ENCODE results near the gene SLC27A6. TPM values are rescaled to one million over a fixed set of nuclear protein-coding genes. Genes with fewer than 3 reads are reported as not detected.
"Not testable (repeated sequence)": the region's sequence is repeated elsewhere in the genome, so short reads cannot be mapped to it uniquely, and the experiment has no call there.

The SLC27A6 gene
- total RNA-seq, 4 donors from 2014 or later: 0.40 to 2.9 (median 0.88) TPM; not detected in 1

DNA sequence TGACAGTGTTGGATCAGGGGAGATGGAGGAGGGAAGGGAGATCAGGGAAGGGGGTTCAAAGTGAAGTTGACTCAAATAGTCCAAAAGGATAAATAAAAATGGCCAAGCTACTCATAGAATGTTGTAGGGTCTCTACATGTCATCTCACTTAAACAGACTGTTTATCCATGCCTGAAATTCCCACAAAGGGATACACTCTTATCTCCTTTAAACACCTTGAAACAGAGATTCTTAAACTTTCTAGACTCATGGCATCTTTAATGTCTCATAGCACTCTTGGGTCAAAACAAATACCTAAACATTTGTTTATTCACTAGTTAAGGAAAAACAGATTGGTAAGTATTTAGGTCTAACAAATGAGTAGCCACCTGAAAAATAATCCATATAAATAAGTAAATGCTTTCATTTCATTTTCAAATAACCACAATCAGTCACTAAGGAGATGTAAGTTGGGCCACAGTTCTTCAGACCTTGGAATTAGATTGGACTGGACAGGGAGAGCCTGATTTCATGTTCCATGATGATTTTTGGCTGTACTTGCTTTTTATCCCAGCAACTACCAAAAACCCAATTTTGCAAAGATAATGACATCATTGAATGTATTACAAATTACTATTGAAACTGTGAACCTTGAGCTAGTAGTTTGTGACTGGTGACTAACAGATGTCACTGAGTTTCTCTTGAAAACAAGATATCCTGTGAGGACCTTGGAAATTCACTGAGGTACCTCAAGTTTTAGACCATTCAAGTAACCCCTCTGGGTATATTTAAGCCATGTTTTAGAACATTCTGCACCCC is 66.8 kb downstream of the SLC27A6 start:
- no peaks in the 10 kb centered on the region for H3K27me3 ChIP-seq
- no peaks in the 10 kb centered on the region for H3K9me3 ChIP-seq
- TF ChIP-seq, protein P1, sequence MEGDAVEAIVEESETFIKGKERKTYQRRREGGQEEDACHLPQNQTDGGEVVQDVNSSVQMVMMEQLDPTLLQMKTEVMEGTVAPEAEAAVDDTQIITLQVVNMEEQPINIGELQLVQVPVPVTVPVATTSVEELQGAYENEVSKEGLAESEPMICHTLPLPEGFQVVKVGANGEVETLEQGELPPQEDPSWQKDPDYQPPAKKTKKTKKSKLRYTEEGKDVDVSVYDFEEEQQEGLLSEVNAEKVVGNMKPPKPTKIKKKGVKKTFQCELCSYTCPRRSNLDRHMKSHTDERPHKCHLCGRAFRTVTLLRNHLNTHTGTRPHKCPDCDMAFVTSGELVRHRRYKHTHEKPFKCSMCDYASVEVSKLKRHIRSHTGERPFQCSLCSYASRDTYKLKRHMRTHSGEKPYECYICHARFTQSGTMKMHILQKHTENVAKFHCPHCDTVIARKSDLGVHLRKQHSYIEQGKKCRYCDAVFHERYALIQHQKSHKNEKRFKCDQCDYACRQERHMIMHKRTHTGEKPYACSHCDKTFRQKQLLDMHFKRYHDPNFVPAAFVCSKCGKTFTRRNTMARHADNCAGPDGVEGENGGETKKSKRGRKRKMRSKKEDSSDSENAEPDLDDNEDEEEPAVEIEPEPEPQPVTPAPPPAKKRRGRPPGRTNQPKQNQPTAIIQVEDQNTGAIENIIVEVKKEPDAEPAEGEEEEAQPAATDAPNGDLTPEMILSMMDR (IDR thresholded peaks at IDR 0.05): no peak
- no peak for TF ChIP-seq POLR2A (IDR thresholded peaks at IDR 0.05)
- no peak for DNase-seq
- no peak overlapping the region for H3K27ac ChIP-seq
- intact Hi-C loops (cut with DNase I): no loop called here
- no peak overlapping the region for H3K4me3 ChIP-seq (replicated peaks in 1 of 3)
- no peaks in the 10 kb centered on the region for H3K4me1 ChIP-seq
- H3K36me3 ChIP-seq: no peaks in the 10 kb centered on the region

DNA sequence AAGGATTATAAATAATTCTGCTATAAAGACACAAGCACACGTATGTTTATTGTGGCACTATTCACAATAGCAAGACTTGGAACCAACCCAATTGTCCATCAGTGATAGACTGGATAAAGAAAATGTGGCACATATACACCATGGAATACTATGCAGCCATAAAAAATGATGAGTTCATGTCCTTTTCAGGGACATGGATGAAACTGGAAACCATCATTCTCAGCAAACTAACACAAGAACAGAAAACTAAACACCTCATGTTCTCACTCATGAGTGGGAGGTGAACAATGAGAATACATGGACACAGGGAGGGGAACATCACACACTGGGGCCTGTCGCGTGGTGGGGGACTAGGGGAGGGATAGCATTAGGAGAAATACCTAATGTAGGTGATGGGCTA is 71.0 kb downstream of the SLC27A6 start:
- H3K27ac ChIP-seq; H3K4me1 ChIP-seq; H3K36me3 ChIP-seq; H3K9me3 ChIP-seq; H3K4me3 ChIP-seq (replicated peaks in 1 of 3); H3K27me3 ChIP-seq; DNase-seq; intact Hi-C loops (cut with DNase I): not testable (repeated sequence)
- 86 to 94% methylated on average over 3 of the region's 3 CpGs for WGBS, 2 donors

DNA sequence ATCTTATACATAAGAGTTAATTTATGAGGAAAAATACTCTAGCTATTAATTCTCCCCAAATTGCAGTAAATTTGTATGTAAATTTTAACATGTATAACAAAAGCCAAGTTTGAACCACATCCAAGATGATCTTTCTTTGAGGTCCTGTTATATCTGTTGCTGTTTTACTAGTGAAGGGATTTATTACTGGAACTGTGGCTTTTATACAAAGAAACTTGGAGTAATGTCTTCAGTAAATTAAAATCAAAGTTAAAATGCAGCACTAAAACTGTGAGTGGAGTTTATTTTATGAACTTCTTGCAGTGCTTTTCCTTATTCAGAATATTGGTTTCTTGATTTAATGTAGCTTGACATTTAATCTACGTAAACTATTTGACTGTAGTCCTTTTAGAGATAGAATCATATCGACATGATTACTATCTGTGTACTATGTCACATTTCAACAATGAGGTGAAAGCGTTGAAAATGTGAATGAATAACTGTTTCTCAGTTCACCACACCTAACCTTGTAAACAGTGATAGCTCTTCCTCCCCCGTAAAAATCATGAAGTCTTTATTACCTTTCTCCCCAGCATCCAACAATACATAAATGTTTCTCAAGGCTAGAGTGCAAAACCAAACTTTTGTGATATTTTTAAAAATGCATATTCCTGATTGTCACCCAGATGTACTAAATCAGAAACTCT is 76.1 kb downstream of the SLC27A6 start:
- WGBS, 2 donors: 69 to 77% methylated on average over 4 of the region's 4 CpGs
- Histone ChIP-seq H3K27me3 (no peaks in the 10 kb centered on the region), H3K4me3 (replicated peaks in 1 of 3) (no peak overlapping the region), H3K36me3 (no peaks in the 10 kb centered on the region), H3K27ac (no peak overlapping the region), H3K9me3 (no peaks in the 10 kb centered on the region), H3K4me1 (no peaks in the 10 kb centered on the region)
- no peak for DNase-seq
- TF ChIP-seq POLR2A (IDR thresholded peaks at IDR 0.05): no peak
- TF ChIP-seq, protein P1 (IDR thresholded peaks at IDR 0.05): no peak
- intact Hi-C loops (cut with DNase I): no loop called here

DNA sequence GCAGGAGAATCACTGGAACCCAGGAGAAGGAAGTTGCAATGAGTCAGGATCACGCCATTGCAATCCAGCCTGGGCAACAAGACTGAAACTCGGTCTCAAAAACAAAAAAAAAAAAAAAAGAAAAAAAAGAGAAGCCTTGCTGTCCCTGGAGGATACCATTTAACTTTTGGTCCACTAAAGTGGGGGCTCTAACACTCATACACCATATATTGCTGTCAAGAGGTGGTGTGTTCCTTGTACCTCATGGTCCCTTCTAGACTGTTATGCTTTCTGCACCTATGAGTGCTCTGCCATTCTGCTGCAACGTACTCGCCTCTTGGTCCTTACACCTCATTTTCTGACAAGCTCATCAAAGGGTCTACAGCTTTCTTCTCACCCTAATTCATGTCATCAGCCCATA is 77.0 kb downstream of the SLC27A6 start:
- Histone ChIP-seq H3K27me3 (no peaks in the 10 kb centered on the region), H3K27ac (no peak overlapping the region), H3K9me3 (no peaks in the 10 kb centered on the region), H3K4me1 (no peaks in the 10 kb centered on the region), H3K4me3 (replicated peaks in 1 of 3) (no peak overlapping the region), H3K36me3 (no peaks in the 10 kb centered on the region)
- intact Hi-C loops (cut with DNase I): no loop called here
- WGBS, 2 donors: 81 to 89% methylated on average over 4 of the region's 4 CpGs
- TF ChIP-seq POLR2A (IDR thresholded peaks at IDR 0.05): no peak
- TF ChIP-seq, protein P1 (IDR thresholded peaks at IDR 0.05): no peak
- DNase-seq: no peak

DNA sequence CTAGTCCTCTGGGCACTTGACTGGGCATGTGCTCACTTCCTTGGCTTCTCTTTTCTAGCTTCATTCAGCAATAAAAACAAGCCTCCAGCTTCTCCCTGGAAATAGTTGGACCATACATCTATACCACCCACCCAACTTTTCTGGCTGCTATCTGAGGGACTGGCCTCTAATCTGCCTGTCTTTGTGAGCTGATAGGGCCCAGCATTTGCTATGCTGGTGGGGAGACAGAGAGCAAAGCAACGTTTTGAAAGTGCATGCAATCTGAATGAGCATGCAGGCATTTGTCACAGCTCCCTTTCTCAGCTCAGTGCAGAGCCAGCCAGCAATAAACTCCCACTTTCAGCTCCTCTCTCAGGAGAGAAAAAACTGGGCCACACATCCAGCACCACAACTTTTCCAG is 78.6 kb downstream of the SLC27A6 start:
- intact Hi-C loops (cut with DNase I): no loop called here
- Histone ChIP-seq H3K27me3 (no peaks in the 10 kb centered on the region), H3K4me3 (replicated peaks in 1 of 3) (no peak overlapping the region), H3K27ac (no peak overlapping the region), H3K4me1 (no peaks in the 10 kb centered on the region), H3K36me3 (no peaks in the 10 kb centered on the region), H3K9me3 (no peaks in the 10 kb centered on the region)
- WGBS, 2 donors: 21 to 43% methylated on average over 1 of the region's 1 CpG
- TF ChIP-seq, protein P1 (IDR thresholded peaks at IDR 0.05): no peak
- TF ChIP-seq POLR2A (IDR thresholded peaks at IDR 0.05): no peak
- DNase-seq: no peak

Data from thyroid gland (tissue), 4 donors.